HG03575 (cell line): ENCODE results near the gene HOXA7.

ENCODE experiments used
- ATAC-seq: cut with Tn5 transposase; IDR thresholded peaks from one replicate; pipeline ENCODE4 v1.9.1; 2021; ENCODE audit not compliant: unreplicated experiment, insufficient number of reproducible peaks, low FRiP score; ENCODE audit errors: extremely low read depth

The HOXA7 gene

GRCh38 chr7:27152816-27153442 lies 3.5 kb downstream of the HOXA7 start:
- no peak for ATAC-seq

- ATAC-seq: no peak
Measured at GRCh38 chr7:27151931-27152815, 4.3 kb downstream of the HOXA7 start, which contains the start of gene HOXA3. TSS of gene HOXA3 (minus strand) at chr7:27152583. CDS start at chr7:27110640, 41,943 bp downstream.

- no peak for ATAC-seq
Measured at GRCh38 chr7:27151341-27151930, 5.0 kb downstream of the HOXA7 start.

GRCh38 chr7:27150568-27151340 lies 5.7 kb downstream of the HOXA7 start:
- ATAC-seq: no peak

DNA sequence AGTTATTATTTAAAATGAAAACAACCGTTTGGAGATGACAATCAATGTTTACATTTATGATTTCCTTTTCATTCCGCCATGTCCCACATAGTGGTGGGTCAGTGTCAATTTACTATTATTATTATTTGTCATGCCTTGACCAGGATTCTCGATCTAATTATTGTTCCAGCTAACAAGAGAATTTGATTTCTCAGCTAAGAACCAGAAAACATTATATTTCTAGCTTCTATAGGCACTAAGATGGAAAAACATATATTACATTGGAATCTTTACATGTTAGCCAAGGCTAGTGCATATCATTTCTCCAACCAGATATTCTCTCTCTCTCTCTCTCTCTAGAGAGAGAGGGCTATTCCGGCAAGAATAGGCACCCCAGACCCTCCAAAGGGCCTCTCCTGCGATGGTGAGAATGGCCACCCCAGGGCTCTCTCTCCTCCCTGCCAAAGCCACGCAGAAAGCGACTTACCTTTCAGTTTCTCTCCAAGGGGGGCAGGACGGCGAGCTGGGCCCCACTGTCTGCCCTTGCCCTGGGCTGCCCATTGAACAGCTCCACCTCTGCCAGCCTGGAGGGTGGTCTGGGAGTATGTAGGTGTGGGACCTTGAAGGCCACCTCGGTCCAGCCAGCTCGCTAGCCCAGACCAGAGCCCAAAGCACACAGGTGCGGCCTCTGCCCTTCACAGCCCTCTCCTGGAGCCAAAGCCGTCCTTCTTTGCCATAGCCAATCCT lies 6.5 kb downstream of the HOXA7 start:
- no peak for ATAC-seq

DNA sequence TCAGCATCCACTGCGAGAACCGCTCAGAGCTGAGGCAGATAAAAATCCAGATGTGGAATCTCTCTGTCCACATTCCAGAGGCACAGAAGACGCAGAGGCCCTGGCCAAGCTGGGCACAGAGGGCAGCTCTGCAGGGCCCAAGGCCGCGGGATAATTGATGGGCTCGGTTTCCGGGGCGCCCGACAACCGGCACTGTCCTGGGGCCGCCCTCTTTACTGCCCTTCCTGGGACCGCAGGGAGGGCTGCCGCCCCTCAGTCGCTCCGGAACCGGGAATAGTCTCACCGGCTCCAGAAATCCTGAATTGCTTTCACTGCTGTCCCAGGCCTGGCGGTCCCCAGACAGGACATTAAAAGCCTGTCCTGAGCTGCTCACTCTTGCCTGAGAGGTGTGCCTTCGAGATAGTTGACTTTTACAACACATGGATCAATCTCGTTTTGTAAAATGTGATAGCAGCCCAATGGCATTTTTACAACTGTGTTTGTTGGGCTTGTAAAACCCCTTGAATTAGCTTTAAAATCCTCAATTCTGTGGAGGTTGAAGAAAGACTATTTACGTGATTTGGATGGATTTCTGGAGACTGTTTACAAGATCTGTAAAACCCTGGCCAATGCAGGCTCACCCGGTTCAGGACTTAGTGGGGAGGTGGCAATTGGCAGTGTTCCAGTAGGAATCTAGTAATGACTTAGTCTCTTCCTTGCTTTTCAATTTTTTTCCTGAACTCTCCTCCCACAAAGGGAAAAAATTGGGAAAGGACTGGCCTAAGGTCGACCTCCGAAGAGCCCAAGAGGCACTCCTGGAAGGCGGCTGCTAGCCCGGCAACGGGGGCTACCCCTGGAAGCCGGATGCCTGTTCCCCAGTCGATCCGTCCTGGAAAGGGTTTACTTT lies 7.5 kb downstream of the HOXA7 start:
- no peak for ATAC-seq

GRCh38 chr7:27148031-27148755 lies 8.3 kb downstream of the HOXA7 start:
- no peak for ATAC-seq

GRCh38 chr7:27147199-27148030 lies 9.1 kb downstream of the HOXA7 start, which contains the start of gene HOXA6:
TSS of gene HOXA6 (minus strand) at chr7:27147774. CDS start at chr7:27147749, 25 bp downstream.
- ATAC-seq: no peak

DNA sequence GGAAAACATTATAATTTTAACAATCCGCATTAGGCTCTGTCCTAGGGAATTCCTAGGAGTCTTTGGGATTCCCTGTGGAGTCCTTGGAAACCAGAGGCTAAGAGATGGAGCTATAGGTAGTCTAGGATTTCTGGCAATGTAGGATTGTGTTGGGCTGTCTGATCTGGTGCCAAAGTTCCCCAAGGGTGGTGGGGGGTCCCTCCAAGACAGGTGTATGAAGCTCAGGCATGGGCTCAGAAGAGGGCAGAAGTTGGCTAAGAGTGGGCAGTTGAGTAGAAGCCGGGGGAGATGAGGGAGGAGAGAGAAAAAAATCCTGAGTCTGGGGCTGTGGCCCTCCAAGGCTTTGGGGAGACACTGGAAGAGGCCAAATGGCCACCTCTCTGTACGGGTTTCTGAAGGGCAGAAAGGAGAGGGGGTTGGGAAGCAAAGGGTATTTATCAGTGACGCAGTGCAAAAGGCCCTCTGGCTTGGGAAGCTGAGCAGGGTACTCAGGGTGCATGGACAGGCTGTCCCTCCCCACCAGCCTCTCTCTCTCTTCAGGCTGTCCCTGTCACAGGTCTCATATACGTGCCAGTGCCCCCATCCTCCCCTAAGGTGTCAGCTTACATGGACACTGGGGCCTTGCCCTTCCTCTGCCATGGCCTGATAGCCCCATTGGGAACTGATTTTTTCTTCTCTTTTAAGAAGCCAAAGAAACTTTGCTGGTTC lies 9.8 kb downstream of the HOXA7 start:
- ATAC-seq: no peak

GRCh38 chr7:27145914-27146412 lies 10.5 kb downstream of the HOXA7 start:
- no peak for ATAC-seq

DNA sequence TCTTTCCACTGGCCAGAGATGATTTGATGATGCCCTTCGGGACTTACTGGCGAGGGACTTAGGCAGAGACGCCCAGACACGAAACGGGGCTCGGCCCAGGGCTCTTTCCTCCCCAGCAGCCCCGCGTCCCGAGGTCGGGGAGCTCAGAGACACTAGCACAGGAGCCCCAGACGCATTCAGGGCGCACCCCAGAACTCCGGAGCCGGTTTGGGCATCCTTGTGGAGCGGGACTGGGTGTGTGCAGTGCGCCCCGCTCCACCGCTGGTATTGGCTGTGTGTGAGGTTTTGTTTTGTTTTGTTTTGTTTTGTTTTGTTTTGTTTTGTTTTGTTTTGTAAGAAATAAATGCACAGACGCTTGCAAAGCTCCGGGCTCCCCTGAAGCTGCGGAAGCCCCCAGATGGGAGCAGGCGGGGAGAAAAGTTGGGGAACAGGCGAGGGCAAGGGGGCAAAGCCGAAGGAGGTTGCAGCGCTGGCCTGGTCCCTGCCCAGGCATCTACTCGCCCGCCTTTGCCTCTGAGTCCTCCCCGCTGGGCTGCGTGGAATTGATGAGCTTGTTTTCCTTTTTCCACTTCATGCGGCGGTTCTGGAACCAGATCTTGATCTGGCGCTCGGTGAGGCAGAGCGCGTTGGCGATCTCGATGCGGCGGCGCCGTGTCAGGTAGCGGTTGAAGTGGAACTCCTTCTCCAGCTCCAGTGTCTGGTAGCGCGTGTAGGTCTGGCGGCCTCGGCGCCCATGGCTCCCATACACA lies 11.1 kb downstream of the HOXA7 start:
- ATAC-seq: no peak

- no peak for ATAC-seq
Measured at GRCh38 chr7:27144781-27145164, 11.7 kb downstream of the HOXA7 start.

DNA sequence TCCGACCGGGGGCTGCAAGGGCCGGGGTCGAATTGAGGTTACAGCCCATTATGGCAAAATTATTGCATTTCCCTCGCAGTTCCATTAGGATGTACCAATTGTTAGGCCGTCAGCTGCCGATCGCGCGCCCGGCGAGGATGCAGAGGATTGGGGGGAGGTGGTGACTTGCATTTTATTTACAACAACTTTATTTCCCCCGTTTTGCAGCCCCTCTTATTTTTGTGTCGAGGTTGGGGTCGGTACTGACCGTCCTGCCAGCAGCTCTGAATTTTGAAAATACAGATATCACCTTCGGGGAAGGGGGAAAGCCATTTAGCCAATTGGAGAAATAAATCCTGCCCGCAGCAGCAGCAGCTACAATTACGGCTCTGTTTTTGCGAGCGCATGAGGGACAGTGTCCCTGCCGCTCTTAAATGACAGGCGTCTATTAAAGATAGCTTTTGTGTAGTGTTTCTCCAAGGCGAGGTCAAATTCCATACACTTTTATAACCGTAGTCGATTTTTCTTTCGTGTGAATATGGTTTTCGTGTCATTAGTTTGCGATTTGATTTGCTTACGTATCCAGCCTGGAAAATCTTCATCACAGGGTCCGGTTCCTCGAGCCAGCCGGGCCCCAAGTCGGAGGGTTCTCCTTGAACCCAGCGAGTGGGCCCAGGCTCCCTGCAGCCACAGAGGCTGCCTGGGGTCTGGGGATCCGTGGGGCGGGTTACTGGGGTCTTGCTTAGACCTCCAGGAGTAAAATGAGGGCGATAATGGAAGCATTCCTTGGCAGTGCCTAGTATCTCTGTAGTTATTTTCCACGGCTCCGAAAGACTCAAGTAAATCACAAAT lies 12.3 kb downstream of the HOXA7 start:
- ATAC-seq: no peak
